SK-N-SH (cell line): ENCODE results near the gene MAD1L1. TPM values are rescaled to one million over a fixed set of nuclear protein-coding genes. Genes with fewer than 3 reads are reported as not detected.

Experiments used
- CTCF ChIA-PET: fragments of 300-600, 350-600 bp; formaldehyde crosslinking; extraction: SDS; loops from one replicate; lab custom pipeline; 2021; lab: Yijun Ruan, JAX
- POLR2A ChIA-PET: fragments of 350-600 bp; sonication (Branson Sonifier 250); formaldehyde crosslinking; extraction: SDS; loops from one replicate; lab custom pipeline; 2020; ENCODE audit warnings: antibody characterized with exemption, inconsistent platforms; lab: Yijun Ruan, JAX
- DNase-seq: peaks from one replicate; pipeline ENCODE4 v3.0.0; 2012
- H2AFZ ChIP-seq: fragments of 200-600 bp; sonication (generic); 2 replicates; pipeline ENCODE4 v1.8.1; 2016; ENCODE audit warnings: antibody characterized with exemption, mild to moderate bottlenecking, low read depth
- H3F3A ChIP-seq: fragments of 200-600 bp; sonication (generic); replicated peaks from 2 replicates; pipeline ENCODE3; 2016; ENCODE audit warnings: antibody characterized with exemption, mild to moderate bottlenecking; ENCODE audit not compliant: insufficient read depth
- H3K27ac ChIP-seq, 2 experiments: fragments of 200-500 bp in 1 of 2; fragments of 200-600 bp in 1 of 2; sonication (Bioruptor generic) in 1 of 2; sonication (generic), shearing (Covaris generic) in 1 of 2; 2 replicates each; pipeline versions ENCODE4 v1.5.1 to v1.6.1; 2014 to 2016; ENCODE audit warnings: low read depth in 2 of 2, inconsistent platforms in 1 of 2, low read length in 1 of 2, mild to moderate bottlenecking in 1 of 2, mixed read lengths in 1 of 2
- H3K27me3 ChIP-seq: fragments of 200-600 bp; sonication (generic), shearing (Covaris generic); 2 replicates; pipeline ENCODE4 v1.6.1; 2016; ENCODE audit warnings: mixed run types; ENCODE audit not compliant: insufficient read depth
- H3K36me3 ChIP-seq, 2 experiments: fragments of 200-500 bp in 1 of 2; fragments of 200-600 bp in 1 of 2; sonication (Bioruptor generic) in 1 of 2; sonication (generic) in 1 of 2; replicated peaks in 1 of 2; 2 replicates each; pipeline versions ENCODE3 to v1.5.1; 2014 to 2016; ENCODE audit warnings: low read length in 1 of 2, mild to moderate bottlenecking in 1 of 2; ENCODE audit not compliant: insufficient read depth in 2 of 2, control insufficient read depth in 1 of 2
- H3K4me1 ChIP-seq, 2 experiments: fragments of 200-500 bp in 1 of 2; fragments of 200-600 bp in 1 of 2; sonication (Bioruptor generic) in 1 of 2; sonication (generic), shearing (Covaris generic) in 1 of 2; 2 replicates each; pipeline versions ENCODE4 v1.5.1 to v1.6.1; 2014 to 2016; ENCODE audit warnings: low read depth in 1 of 2, low read length in 1 of 2, mixed run types in 1 of 2; ENCODE audit not compliant: insufficient read depth in 2 of 2, control insufficient read depth in 1 of 2
- H3K4me2 ChIP-seq: fragments of 200-600 bp; sonication (generic), shearing (Covaris generic); 2 replicates; pipeline ENCODE4 v1.6.1; 2017; ENCODE audit warnings: mixed run types
- H3K4me3 ChIP-seq, 2 experiments: fragments of 200-500 bp in 1 of 2; fragments of 200-600 bp in 1 of 2; sonication (Bioruptor generic) in 1 of 2; sonication (generic), shearing (Covaris generic) in 1 of 2; 2 replicates each; pipeline versions ENCODE4 v1.5.1 to v1.8.1; 2014 to 2016; ENCODE audit warnings: low read depth in 2 of 2, inconsistent platforms in 1 of 2, low read length in 1 of 2, mild to moderate bottlenecking in 1 of 2, mixed read lengths in 1 of 2, moderate library complexity in 1 of 2
- H3K79me2 ChIP-seq: fragments of 200-600 bp; sonication (generic); 2 replicates; pipeline ENCODE4 v1.8.1; 2017; ENCODE audit warnings: mild to moderate bottlenecking; ENCODE audit not compliant: insufficient read depth
- H3K9ac ChIP-seq: fragments of 200-600 bp; sonication (generic); 2 replicates; pipeline ENCODE4 v1.6.1; 2017; ENCODE audit warnings: mixed run types
- H3K9me2 ChIP-seq: fragments of 200-600 bp; sonication (generic); 2 replicates; pipeline ENCODE4 v1.6.1; 2017; ENCODE audit warnings: mixed run types
- H3K9me3 ChIP-seq: fragments of 200-600 bp; sonication (generic); 2 replicates; pipeline ENCODE4 v1.6.1; 2017; ENCODE audit warnings: mixed run types, mild to moderate bottlenecking, moderate library complexity
- H4K20me1 ChIP-seq: fragments of 200-600 bp; sonication (generic); 2 replicates; pipeline ENCODE4 v1.6.1; 2017; ENCODE audit warnings: mild to moderate bottlenecking, mixed run types; ENCODE audit not compliant: insufficient read depth
- CHD2 ChIP-seq: fragments of 150-350 bp; IDR thresholded peaks from 2 replicates; pipeline ENCODE4 v1.6.1; 2018; ENCODE audit warnings: low read length; ENCODE audit not compliant: partially characterized antibody
- EZH2phosphoT487 ChIP-seq: fragments of 200-600 bp; sonication (generic); IDR thresholded peaks from 2 replicates; pipeline ENCODE4 v1.6.1; 2017; ENCODE audit warnings: low read depth, mixed run types, mild to moderate bottlenecking, antibody characterized with exemption, moderate library complexity, borderline replicate concordance
- GABPA ChIP-seq: IDR thresholded peaks from 2 replicates; pipeline ENCODE4 v1.4.0; 2012; ENCODE audit warnings: low read depth, mild to moderate bottlenecking
- GATA2 ChIP-seq: sonication (generic); formaldehyde crosslinking; IDR thresholded peaks from 2 replicates; pipeline ENCODE4 v1.5.0; 2020; ENCODE audit warnings: mild to moderate bottlenecking, missing genetic modification reagents
- MAX ChIP-seq: IDR thresholded peaks from 2 replicates; pipeline ENCODE4 v1.4.0; 2012; ENCODE audit warnings: low read depth
- MEF2A ChIP-seq: IDR thresholded peaks from 2 replicates; pipeline ENCODE4 v1.4.0; 2012; ENCODE audit warnings: low read depth, borderline replicate concordance
- MXI1 ChIP-seq: IDR thresholded peaks from 2 replicates; pipeline ENCODE4 v1.6.1; 2012; ENCODE audit warnings: mild to moderate bottlenecking, low read depth, low read length, improper control_type of control experiment
- NFIC ChIP-seq: IDR thresholded peaks from 2 replicates; pipeline ENCODE4 v1.4.0; 2012; ENCODE audit warnings: borderline replicate concordance
- NRF1 ChIP-seq: IDR thresholded peaks from 2 replicates; pipeline ENCODE4 v1.6.1; 2012; ENCODE audit warnings: low read depth, mild to moderate bottlenecking, low read length
- RCOR1 ChIP-seq: fragments of 150-350 bp; IDR thresholded peaks from 2 replicates; pipeline ENCODE4 v1.6.1; 2017; ENCODE audit warnings: antibody characterized with exemption, low read length
- RXRA ChIP-seq: IDR thresholded peaks from 2 replicates; pipeline ENCODE4 v1.4.0; 2012; ENCODE audit warnings: low read depth, mild to moderate bottlenecking, borderline replicate concordance
- SIN3A ChIP-seq: IDR thresholded peaks from 2 replicates; pipeline ENCODE4 v1.6.1; 2012; ENCODE audit warnings: low read depth, mild to moderate bottlenecking, low read length, moderate library complexity, borderline replicate concordance
- TCF12 ChIP-seq: IDR thresholded peaks from 2 replicates; pipeline ENCODE4 v1.4.0; 2012
- USF2 ChIP-seq: fragments of 150-350 bp; IDR thresholded peaks from 2 replicates; pipeline ENCODE4 v1.6.1; 2017; ENCODE audit warnings: antibody characterized with exemption, low read length, low read depth, borderline replicate concordance
- YY1 ChIP-seq: IDR thresholded peaks from 2 replicates; pipeline ENCODE4 v1.4.0; 2012; ENCODE audit warnings: low read depth, mild to moderate bottlenecking
- WGBS: methylation state at CpG from one replicate; pipeline ENCODE4 v1.1.6; 2017; ENCODE audit warnings: low lambda C conversion rate; 5-methylcytosine and 5-hydroxymethylcytosine counted together
- polyA plus RNA-seq, 3 experiments: library from polyadenylated mRNA; depleted of rRNA; stranded (reverse); fragments of >200 nt; gene quantifications; 2 replicates each; pipeline ENCODE4 v1.2.3, GENCODE V29; 2012
- TF ChIP-seq, protein P1 (sequence below): IDR thresholded peaks from 2 replicates; pipeline ENCODE4; 2012
- TF ChIP-seq, protein P2 (sequence below): IDR thresholded peaks from 2 replicates; pipeline ENCODE4 v1.4.0; 2012; ENCODE audit warnings: low read depth, borderline replicate concordance

MAD1L1 gene
- polyA plus RNA-seq, 1 of the 3 experiments (the other 2 are of a cell fraction): 46.2 TPM

- Histone ChIP-seq H3K9me2 (no peaks in the 10 kb centered on the region), H3K27ac (no peak overlapping the region), H2AFZ (no peak overlapping the region), H3K9me3 (no peaks in the 10 kb centered on the region), H4K20me1 (no peaks in the 10 kb centered on the region), H3K36me3 (peaks cover 0 to 8% of the 10 kb centered on the region in 2 experiments), H3K79me2 (no peaks in the 10 kb centered on the region), H3K27me3 (no peaks in the 10 kb centered on the region), H3K4me3 (no peak overlapping the region), H3F3A (no peaks in the 10 kb centered on the region), H3K4me2 (no peak overlapping the region), H3K9ac (no peak overlapping the region), H3K4me1 (peaks cover 0 to 5% of the 10 kb centered on the region in 2 experiments; a peak in 1 of 4 replicates)
- ChIA-PET CTCF (interaction anchor here (1.3 to 1.8 kb wide), 2 partner anchors 16 to 21 kb away, joined by 3 to 6 read pairs; no protein-coding TSS in a partner anchor), POLR2A (no interaction called here)
- 92% methylated on average over 10 of the region's 12 CpGs for WGBS
- no peak for TF ChIP-seq RXRA
- no peak for TF ChIP-seq SIN3A
- no peak for TF ChIP-seq MEF2A
- TF ChIP-seq TCF12: no peak
- TF ChIP-seq, protein P1, sequence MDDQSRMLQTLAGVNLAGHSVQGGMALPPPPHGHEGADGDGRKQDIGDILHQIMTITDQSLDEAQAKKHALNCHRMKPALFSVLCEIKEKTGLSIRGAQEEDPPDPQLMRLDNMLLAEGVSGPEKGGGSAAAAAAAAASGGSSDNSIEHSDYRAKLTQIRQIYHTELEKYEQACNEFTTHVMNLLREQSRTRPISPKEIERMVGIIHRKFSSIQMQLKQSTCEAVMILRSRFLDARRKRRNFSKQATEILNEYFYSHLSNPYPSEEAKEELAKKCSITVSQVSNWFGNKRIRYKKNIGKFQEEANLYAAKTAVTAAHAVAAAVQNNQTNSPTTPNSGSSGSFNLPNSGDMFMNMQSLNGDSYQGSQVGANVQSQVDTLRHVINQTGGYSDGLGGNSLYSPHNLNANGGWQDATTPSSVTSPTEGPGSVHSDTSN: no peak
- TF ChIP-seq USF2: no peak
- TF ChIP-seq EZH2phosphoT487: no peak
- no peak for TF ChIP-seq NRF1
- TF ChIP-seq MXI1: no peak
- TF ChIP-seq, protein P2, sequence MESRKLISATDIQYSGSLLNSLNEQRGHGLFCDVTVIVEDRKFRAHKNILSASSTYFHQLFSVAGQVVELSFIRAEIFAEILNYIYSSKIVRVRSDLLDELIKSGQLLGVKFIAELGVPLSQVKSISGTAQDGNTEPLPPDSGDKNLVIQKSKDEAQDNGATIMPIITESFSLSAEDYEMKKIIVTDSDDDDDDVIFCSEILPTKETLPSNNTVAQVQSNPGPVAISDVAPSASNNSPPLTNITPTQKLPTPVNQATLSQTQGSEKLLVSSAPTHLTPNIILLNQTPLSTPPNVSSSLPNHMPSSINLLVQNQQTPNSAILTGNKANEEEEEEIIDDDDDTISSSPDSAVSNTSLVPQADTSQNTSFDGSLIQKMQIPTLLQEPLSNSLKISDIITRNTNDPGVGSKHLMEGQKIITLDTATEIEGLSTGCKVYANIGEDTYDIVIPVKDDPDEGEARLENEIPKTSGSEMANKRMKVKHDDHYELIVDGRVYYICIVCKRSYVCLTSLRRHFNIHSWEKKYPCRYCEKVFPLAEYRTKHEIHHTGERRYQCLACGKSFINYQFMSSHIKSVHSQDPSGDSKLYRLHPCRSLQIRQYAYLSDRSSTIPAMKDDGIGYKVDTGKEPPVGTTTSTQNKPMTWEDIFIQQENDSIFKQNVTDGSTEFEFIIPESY: no peak
- no peak for TF ChIP-seq GABPA
- TF ChIP-seq MAX: no peak
- no peak for TF ChIP-seq RCOR1
- no peak for TF ChIP-seq GATA2 (CRISPR knock-in tag)
- DNase-seq: no peak
Observed at GRCh38 chr7:1975581-1975980, 257.2 kb downstream of the MAD1L1 start.

DNA sequence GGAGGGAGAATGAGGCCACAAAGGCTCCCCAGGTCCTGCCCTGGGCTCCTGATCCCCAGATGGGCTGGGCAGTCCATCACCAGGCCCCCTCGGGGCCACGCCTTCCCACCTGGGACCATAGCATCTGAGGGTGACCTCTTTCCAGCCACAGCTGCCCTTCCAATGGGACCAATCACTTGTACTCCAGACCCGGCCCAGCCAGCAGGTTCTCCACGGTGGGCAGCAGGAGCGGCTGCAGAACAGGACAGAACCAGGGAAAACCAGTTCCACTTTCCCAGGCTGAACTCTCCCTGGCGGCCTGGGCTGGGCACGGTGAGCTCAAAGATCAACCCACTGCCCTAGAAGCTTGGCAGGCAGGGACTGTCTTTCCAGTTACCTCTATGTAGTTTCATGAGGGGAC lies 257.6 kb downstream of the MAD1L1 start:
- no peak for DNase-seq
- ChIA-PET POLR2A (no interaction called here), CTCF (interaction anchor here (1.8 kb wide), 1 partner anchor 16 kb away, joined by 6 read pairs; no protein-coding TSS in a partner anchor)
- TF ChIP-seq MXI1 (no peak), GATA2 (CRISPR knock-in tag) (no peak), CHD2 (no peak), NFIC (no peak), YY1 (no peak), GABPA (no peak), USF2 (no peak)
- Histone ChIP-seq H3K36me3 (peaks cover 0 to 8% of the 10 kb centered on the region in 2 experiments), H3K27ac (no peak overlapping the region), H3K4me1 (peaks cover 0 to 5% of the 10 kb centered on the region in 2 experiments; a peak in 1 of 4 replicates), H3K9me3 (no peaks in the 10 kb centered on the region), H3K4me3 (no peak overlapping the region), H3K9me2 (no peaks in the 10 kb centered on the region), H2AFZ (no peak overlapping the region), H3K27me3 (no peaks in the 10 kb centered on the region), H4K20me1 (no peaks in the 10 kb centered on the region), H3K4me2 (no peak overlapping the region), H3F3A (no peaks in the 10 kb centered on the region), H3K79me2 (no peaks in the 10 kb centered on the region), H3K9ac (no peak overlapping the region)
- 97% methylated on average over 7 of the region's 7 CpGs for WGBS
